ENCODE results near the gene WTIP.

WTIP gene

GRCh38 chr19:34479396-34479795 is 2.2 kb upstream of the WTIP start:
- no peak for DNase-seq

DNA sequence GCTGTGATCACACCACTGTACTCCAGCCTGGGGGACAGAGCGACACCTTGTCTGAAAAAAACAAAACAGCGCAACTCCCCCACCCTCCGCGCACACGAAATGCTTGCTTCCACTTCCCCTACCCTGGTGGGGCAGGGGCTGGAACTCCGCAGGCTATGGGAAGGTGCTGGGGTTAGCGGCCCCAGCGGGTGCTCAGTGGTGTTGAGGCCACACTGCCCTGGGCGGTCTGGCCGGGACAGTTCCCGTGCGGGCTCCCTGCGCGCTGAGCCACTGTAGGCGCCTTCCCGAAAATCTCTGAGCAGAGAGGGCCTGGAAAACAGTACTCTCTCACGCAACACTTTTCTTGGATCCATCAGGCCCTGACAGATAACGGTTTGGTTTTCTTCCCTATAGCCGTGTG is 1.1 kb upstream of the WTIP start:
- DNase-seq = no peak

GRCh38 chr19:34481861-34482379 is 362 bp downstream of the WTIP start:
- peak; percentile 57 for DNase-seq

DNA sequence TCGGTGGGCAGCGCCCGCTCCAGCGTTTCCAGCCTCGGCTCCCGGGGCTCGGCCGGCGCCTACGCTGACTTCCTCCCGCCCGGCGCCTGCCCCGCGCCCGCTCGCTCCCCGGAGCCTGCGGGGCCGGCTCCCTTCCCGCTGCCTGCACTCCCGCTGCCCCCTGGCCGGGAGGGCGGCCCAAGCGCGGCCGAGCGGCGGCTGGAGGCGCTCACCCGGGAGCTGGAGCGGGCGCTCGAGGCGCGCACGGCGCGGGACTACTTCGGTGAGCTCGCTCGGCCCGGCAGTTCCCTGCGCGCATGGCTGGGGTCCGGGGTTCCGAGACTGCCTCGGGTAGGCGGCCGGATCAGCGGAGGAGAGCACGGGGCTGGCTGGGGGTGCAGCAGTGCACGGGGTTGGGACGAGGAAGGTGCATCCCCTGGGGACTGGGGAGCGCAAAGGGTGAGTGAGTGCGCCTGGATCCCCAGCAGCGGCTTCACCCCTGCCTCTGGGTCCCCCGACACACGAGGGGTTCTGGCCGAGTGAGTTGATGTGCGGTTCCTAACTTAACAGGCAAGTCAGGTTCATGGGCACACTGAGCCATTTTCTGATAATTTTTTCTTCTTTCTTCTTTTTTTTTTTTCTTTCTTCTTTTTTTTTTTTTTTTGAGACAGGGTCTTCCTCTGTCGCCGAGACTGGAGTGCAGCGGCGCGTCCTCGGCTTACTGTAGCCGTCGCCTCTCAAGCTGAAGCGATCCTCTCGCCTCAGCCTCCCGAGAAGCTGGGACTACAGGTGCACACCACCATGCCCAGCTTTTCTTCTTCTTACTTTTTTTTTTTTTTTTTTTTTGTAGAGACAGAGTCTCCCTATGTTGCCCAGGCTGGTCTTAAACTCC is 1.1 kb downstream of the WTIP start:
- DNase-seq = no peak

GRCh38 chr19:34484328-34484727 is 2.8 kb downstream of the WTIP start:
- peak; percentile 43 for DNase-seq

DNA sequence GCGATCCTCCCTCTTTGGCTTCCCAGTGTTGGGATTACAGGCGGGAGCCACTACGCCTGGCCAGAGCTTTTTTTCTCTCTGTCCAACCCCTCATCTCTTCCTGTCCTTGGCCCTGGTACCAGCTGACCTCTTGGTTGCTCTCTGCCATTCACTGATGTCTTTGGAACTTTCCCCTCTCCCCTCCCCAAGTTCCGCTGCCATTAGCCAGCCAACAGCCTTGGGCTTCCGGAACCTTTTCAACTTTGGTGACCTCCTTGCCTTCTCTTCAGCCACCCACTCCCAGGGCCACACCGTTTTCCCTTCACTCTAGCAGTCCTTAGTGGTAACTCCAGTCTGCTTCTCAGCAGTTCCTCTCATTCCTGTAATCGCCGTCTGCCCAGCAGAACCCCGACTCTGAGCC is 4.3 kb downstream of the WTIP start:
- no peak for DNase-seq

GRCh38 chr19:34487651-34488051 is 6.1 kb downstream of the WTIP start:
- no peak for DNase-seq

DNA sequence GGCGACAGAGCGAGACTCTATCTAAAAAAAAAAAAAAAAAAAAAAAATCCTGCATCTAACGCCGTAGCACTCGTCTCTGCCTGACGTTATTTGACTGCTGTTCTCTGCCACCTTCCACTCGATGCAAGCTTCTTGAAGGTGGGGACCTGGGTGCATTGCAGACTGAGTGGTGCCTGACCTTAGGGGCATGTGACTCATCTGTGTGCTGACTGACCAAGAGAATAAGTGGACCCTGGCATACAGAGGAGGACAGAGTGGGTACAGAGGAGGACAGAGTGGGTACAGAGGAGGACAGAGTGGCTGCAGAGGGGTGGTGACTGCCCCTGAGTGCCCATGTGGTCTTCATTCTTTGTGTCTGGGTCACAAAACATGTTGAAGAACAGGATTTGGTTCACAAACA is 7.6 kb downstream of the WTIP start:
- DNase-seq = no peak

- no peak for DNase-seq
Measured at GRCh38 chr19:34490141-34490766, 8.7 kb downstream of the WTIP start.

GRCh38 chr19:34493038-34493648 is 11.6 kb downstream of the WTIP start:
- peak; percentile 56 for DNase-seq

- DNase-seq = no peak
Measured at GRCh38 chr19:34493649-34494044, 12.1 kb downstream of the WTIP start.

DNA sequence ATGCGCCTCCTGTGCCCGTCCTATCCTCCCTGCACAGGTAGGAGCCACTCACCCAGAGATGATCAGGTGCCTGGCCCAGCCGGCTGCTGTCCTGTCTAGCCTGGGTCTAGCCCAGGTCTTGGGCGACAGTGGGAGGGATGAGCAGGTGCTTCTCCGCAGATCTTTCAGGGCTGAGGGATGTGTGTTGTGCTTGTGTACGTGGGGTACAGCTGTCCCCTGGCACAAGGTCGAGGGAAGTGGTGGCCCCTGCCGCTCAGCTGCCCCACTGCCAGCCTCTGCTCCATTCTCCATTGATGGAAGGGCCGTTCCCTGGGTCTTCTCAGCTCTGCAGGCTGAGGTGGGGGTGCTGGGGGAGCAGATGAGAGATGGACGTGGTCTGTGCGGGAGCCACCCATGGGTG is 13.0 kb downstream of the WTIP start:
- no peak for DNase-seq

GRCh38 chr19:34495416-34495815 is 13.9 kb downstream of the WTIP start:
- DNase-seq = no peak

DNA sequence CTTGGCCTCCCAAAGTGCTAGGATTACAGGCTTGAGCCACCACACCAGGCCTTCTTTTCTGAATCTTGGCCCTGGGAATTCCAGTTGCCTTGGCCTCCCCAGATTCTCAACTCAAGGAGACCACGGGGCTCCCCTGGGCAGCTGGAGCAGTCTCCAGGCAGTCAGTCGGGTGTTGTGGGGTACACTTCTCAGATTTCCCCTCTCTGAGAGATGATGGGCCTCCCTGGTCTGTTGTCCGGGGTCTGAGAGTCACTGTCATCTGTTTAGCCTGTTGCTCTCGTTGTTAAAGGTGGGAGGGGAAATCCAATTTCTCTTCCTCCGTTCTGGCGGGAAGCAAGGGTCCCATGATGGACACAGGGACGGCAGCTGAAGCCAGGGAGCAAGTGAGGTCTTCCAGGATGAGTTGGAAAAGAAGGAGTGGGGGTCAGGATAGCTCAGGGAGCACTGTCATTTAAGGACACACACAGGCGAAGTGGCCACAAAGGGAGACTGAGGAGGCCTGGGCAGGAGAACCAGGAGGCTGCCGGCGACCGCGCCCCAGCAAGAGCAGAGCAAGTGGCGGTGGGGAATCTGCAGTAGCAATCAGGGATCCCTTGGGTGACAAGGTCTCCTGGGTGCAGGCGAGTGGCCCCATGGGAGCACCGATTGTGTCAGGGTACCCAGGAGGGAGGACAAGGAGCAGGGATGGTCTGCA is 15.7 kb downstream of the WTIP start:
- no peak for DNase-seq

- no peak for DNase-seq
Measured at GRCh38 chr19:34499155-34499834, 17.7 kb downstream of the WTIP start.

- DNase-seq = peak; percentile 51
Measured at GRCh38 chr19:34500656-34501120, 19.1 kb downstream of the WTIP start.

GRCh38 chr19:34501339-34502320 is 20.1 kb downstream of the WTIP start:
- peak; percentile 97 for DNase-seq

DNA sequence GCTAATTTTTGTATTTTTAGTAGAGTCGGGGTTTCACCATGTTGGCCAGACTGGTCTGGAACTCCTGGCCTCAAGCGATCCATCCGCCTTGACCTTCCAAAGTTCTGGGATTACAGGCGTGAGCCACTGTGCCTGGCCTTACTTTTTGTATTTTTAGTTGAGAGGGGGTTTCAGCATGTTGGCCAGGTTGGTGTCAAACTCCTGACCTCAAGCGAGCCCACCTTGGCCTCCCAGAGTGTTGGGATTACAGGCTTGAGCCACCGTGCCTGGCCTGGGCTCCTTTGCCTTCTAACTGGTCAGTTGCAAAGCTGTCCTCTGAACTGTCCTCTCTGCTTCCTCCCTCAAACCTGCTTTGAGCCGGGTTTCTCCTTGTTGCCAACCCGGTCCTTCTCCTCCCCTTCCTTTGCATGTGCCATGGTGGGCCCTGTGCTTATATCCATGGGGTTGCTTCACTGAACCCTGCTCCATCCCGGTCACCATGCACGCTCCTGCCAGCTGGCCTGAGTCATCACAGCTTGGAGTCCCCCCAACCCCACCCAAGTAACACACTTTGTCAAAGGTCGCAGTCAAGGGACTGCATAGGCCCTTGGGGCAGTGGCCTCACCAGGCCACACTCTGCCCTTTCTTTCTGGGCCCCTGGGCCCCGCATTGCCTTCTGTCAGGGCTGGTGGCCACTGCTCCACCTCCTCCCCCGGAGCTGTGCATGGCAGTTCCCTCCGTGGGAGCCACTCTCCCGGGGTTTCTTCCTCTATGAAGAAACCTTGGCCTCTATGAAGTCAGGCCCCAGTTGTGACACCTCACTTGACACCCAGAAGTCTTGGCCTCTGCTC is 21.2 kb downstream of the WTIP start:
- no peak for DNase-seq

DNA sequence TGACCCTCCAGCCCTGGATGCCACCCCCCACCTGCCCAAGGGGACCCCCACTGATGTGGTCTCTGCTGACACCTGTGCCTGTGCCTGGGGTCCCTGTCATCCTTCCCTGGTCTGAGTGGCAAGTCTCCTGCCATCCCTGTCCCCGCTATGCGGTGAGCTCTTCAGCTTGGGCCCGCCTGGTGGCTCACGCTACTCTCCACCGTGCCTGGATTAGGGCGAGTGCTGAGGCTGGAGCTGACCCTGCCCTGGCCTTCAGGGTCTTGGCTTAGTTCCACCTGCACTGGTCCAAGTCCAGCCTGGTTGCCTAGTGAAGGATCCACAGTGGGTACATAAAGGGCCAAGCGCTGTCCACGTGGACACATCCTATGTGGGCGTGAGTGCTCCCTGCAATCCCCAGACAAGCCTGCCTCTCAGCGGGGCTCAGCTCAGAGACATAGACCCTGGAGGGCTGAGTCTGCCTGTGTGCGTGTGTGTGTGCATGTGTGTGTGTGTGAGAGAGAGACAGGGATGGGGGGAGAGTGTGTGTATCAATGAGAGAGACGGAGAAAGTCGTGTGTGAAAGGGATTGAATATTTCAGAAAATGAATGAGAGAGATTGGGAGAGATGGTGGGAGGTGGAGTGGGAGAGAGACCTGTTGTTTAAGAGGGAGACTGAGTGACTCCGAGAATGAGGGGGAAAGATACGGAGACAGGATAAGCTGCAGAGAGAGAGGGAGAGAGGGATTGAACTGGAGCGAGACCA is 22.1 kb downstream of the WTIP start:
- DNase-seq = no peak

All from DMS53 (cell line).